ENCODE data around the gene VN1R4.
"Not testable (repeated sequence)": the region's sequence is repeated elsewhere in the genome, so short reads cannot be mapped to it uniquely, and the experiment has no call there.

The VN1R4 gene

DNA sequence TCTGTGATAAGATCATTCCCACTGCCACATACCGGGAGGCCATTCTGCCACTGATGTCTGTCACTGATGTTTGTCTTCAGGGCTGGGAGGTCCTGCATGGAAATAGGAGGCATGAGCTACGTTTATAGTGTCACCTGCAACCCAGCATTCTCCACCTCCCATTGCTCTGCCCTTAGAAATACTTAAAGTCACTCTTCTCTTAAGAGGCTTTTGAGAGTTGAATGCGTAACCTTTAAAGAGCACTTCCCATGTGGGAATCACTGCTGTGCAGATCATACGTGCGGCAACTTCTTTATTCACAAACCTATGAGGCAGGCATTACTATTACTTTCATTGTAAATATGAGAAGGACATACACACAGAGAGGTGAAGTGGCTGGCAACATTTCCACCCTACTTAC, at the start of gene VN1R4:
VN1R4 (minus strand) TSS at position 101 of the 400 bp plus-strand sequence; CDS start at position 43, 58 bp downstream.
- not testable (repeated sequence) for DNase-seq

DNA sequence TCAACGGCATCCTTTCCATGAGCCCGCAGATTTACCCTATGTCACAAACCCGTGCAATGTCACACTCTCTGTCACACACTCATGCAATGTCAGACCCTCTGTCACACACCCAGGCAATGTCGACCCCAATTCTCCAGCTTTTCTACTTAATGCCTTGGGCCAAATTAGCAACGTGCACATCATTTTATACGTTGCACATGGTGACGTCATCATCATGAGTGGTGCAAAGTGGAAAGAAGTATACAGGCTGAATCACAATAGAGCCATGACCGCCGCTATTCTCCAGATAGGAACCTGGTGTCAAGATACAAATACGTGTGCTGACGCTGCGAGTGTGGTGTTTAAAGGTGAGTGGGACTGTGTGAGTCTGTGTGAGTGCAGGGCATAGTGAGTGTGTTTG, 44.4 kb upstream of the VN1R4 start:
- DNase-seq = no peak

DNA sequence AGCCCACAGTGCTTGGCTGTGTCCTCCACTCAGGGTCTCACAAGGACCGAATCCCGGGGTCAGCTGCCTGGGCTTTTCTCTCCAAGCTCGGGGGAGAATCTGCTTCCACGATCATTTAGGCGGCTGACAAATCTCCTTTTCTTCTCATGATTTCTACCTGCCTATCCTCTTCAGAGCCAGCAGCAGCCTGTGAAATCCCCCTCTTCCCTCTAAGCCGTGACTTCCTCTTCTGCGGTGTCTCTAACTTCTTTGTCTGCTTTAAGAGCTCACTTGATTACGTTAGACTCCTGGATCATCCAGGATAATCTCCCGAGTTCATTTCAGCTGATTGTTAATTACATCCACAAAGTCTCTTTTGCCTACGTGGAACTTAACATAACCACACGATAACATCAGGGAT, 43.5 kb upstream of the VN1R4 start:
- no peak for DNase-seq

DNA sequence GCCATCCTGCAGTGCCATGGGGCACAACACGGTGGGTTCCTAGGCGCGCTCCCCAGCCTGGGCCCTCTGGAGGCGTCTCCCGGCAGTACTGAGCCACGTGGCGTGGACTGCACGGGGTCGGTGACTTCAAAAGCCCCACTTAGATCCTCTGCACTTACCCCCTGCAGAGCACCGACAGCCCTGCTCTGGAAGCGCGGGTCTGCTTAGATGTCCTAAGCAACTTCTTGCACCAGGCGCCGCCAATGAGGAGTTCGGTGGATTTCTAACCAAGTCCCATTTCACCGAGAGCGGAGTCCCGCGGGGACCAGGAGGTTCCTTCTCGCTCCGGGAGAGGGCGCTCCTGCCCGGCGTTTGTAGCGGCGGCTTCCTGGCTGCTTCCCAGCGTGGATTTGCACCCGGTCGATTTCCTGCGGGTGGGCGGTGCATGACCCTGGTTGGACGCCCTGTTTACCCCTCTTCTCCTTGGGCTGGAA, 40.9 kb upstream of the VN1R4 start:
- peak in 5 of 14 donors; percentile 0 to 34 (median 1) for DNase-seq

DNA sequence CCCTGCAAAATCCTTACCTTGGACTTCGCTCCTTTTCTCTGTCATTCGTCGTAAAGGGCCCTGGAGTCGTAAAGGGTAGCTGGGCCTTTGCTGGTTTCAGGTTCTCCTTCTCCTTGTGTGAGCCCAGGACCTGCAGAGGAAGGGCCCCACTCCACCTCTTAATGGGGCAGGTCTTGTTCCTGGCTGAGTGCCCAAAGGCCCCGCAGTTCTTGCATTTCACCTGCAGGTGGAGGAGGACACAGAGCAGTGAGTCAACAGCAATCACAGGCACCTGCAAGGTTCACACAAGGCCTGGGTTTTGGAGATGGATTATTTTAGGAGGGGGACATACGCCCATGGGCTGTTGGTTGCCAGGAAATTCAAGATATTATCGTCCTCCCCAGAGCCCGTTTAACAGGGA, 33.8 kb upstream of the VN1R4 start:
- DNase-seq = not testable (repeated sequence)

- no peak for DNase-seq
These were observed 27.4 kb upstream of the VN1R4 start for GRCh38 chr19:53294786-53295441.

GRCh38 chr19:53290758-53291549, 23.4 kb upstream of the VN1R4 start:
- peak in 1 of 14 donors; percentile 0 for DNase-seq

- no peak for DNase-seq
These were observed 17.6 kb upstream of the VN1R4 start for GRCh38 chr19:53285087-53285486.

- not testable (repeated sequence) for DNase-seq
These were observed 14.4 kb upstream of the VN1R4 start for GRCh38 chr19:53281947-53282346.

- DNase-seq = no peak
These were observed 8.0 kb upstream of the VN1R4 start for GRCh38 chr19:53275480-53275879.

- no peak for DNase-seq
These were observed 4.5 kb upstream of the VN1R4 start for GRCh38 chr19:53272044-53272443.

GRCh38 chr19:53269861-53270260, 2.3 kb upstream of the VN1R4 start:
- DNase-seq = not testable (repeated sequence)

DNA sequence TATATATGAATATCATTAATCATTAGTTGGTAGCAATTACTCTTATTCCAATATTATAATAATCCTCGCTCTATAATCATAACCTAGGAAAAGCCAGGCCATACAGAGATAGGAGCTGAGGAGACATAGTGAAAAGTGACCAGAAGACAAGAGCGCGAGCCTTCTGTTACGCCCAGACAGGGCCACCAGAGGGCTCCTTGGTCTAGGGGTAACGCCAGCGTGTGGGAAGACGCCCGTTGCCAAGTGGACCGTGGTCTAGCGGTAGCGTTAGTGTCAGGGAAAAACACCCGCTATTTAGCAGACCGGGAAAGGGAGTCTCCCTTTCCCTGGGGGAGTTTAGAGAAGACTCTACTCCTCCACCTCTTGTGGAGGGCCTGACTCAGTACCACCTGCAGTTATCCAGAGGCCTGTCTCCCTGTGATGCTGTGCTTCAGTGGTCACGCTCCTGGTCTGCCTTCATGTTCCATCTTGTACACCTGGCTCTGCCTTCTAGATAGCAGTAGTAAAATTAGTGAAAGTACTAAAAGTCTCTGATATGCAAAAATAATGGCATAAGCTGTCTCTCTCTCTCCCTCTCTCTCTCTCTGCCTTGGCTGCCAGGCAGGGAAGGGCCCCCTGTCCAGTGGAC, 9.7 kb downstream of the VN1R4 start, which contains the start of gene VN1R2:
VN1R2 (plus strand) TSS at position 578 of the 628 bp plus-strand sequence. CDS start 84 bp downstream, outside the sequence.
- not testable (repeated sequence) for DNase-seq

- peak; percentile 13 to 94 (median 86) for DNase-seq
These were observed 12.8 kb downstream of the VN1R4 start, which contains the start of gene ZNF677 for GRCh38 chr19:53254411-53255341. ZNF677 (minus strand) TSS chr19:53254873; CDS start chr19:53251550, 3,323 bp downstream.

GRCh38 chr19:53246498-53246897, 21.0 kb downstream of the VN1R4 start:
- no peak for DNase-seq

GRCh38 chr19:53237114-53237777, 30.3 kb downstream of the VN1R4 start:
- no peak for DNase-seq

- DNase-seq = no peak
These were observed 42.9 kb downstream of the VN1R4 start for GRCh38 chr19:53224606-53225005.

DNA sequence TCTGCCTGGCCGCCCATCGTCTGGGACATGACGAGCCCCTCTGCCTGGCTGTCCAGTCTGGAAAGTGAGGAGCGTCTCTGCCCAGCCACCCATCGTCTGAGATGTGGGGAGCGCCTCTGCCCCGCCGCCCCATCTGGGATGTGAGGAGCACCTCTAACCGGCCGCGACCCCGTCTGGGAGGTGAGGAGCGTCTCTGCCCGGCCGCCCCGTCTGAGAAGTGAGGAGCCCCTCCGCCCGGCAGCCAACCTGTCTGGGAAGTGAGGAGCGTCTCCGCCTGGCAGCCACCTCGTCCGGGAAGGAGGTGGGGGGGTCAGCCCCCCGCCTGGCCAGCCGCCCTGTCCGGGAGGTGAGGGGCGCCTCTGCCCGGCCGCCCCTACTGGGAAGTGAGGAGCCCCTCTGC, 44.8 kb downstream of the VN1R4 start:
- not testable (repeated sequence) for DNase-seq

All from C1 segment of cervical spinal cord (tissue), 14 donors.